Smooth muscle cell of the pulmonary artery (primary cell): Measurements from ENCODE around the gene TENT4A. TPM values are rescaled to one million over a fixed set of nuclear protein-coding genes. Genes with fewer than 3 reads are reported as not detected.

Experiments used
- total RNA-seq: library from RNA; depleted of rRNA; stranded (reverse); fragments of >200 nt; gene quantifications from 2 replicates; pipeline ENCODE4 v1.2.3, GENCODE V29; 2014

Gene TENT4A
- total RNA-seq, result 15.7 and 18.2 TPM in 2 replicates

DNA sequence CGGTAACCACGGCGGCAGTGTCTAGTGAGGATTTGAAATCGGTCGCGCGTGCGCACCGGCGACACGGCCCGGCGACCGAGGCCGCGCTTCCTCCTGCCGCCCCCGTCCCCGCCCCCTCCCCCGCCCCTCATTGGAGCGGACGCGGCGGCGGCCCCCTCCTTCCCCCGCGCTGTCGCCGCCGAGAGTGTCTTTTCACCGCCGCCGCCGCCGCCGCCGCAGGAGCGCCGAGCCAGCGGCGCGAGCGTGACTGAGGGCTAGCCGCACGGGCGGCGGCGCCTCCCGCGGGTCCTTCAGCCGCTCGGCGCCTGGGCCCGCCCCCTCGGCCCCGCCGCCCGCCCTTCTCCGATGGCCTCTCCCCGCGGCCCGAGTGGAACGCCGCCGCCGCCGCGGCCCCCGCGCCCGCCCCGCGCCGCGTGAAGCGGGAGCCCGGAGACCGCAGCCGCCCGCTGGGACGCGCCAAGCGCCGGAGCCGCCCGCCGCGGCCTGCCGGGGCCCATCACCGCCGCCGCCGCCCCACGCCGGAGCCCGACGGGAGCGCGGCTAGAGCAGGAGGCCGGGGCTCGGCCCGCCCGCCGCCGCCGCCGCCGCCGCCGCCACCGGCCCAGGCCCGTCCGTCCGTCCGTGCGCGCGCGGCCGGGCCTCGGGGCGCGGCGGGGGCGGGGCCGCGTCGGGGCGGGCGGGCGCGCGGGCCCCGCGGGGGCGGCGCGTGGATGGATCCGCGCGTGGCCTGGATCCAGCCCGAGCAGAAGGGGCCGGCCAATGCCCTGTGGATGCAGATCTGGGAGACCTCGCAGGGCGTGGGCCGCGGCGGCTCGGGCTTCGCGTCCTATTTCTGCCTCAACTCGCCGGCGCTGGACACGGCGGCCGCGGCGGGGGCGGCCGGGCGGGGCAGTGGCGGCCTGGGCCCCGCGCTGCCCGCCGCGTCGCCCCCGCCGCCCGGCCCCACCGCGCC lies at the start of gene TENT4A:
TSS of gene TENT4A (plus strand) at position 159 of the 952 bp plus-strand sequence. CDS start at position 711, 552 bp downstream.

Other genes starting within 250 kb of the TENT4A start
- gene NSUN2, start 80.4 kb upstream of the TENT4A start, total RNA-seq, result 48.1 and 64.0 TPM in 2 replicates
- gene SRD5A1, start 80.0 kb upstream of the TENT4A start, total RNA-seq, result 21.2 and 33.9 TPM in 2 replicates